Brain microvascular endothelial cell (primary cell): ENCODE data around the gene MAB21L3.

Source experiments
- DNase-seq: peaks from one replicate; pipeline ENCODE4 v3.0.0-alpha.2; 2020
- H3K27ac ChIP-seq: fragments of 250-450 bp; sonication (Bioruptor Pico); 2 replicates; pipeline ENCODE4 v1.5.1; 2020; ENCODE audit warnings: mild to moderate bottlenecking, moderate library complexity
- H3K27me3 ChIP-seq: fragments of 250-450 bp; sonication (Bioruptor Pico); replicated peaks from 2 replicates; pipeline ENCODE4 v1.5.1; 2020; ENCODE audit warnings: mild to moderate bottlenecking
- H3K36me3 ChIP-seq: fragments of 250-450 bp; sonication (Bioruptor Pico); replicated peaks from 2 replicates; pipeline ENCODE4 v1.5.1; 2020; ENCODE audit warnings: mild to moderate bottlenecking
- H3K4me3 ChIP-seq: 2 replicates; pipeline ENCODE4 v1.5.1; 2011; ENCODE audit warnings: low read depth, mild to moderate bottlenecking, control low read depth, low read length, moderate library complexity
- CTCF ChIP-seq: IDR thresholded peaks from 2 replicates; pipeline ENCODE4 v1.5.1; 2011; ENCODE audit warnings: low read depth, mild to moderate bottlenecking, moderate library complexity, low read length, control low read depth, inconsistent platforms; ENCODE audit errors: missing control alignments
- in situ Hi-C: cut with HindIII; loops from 2 replicates; pipeline ENCODE4 v1.10.0; 2017; ENCODE audit warnings: low sequenced_read_pairs, low pct_ligation_motif_present

Gene MAB21L3

GRCh38 chr1:116164150-116164549 lies 53.0 kb downstream of the MAB21L3 start:
- Histone ChIP-seq H3K27me3 (no peaks in the 10 kb centered on the region), H3K4me3 (no peak overlapping the region), H3K27ac (no peak overlapping the region), H3K36me3 (no peaks in the 10 kb centered on the region)
- no peak for TF ChIP-seq CTCF
- in situ Hi-C loops = loop anchor here (25.0 kb wide), 1 partner anchor 323 kb away; no protein-coding TSS in a partner anchor
- no peak for DNase-seq

- Histone ChIP-seq H3K27me3 (no peaks in the 10 kb centered on the region), H3K4me3 (no peak overlapping the region), H3K27ac (no peak overlapping the region), H3K36me3 (no peaks in the 10 kb centered on the region)
- DNase-seq = no peak
- in situ Hi-C loops = loop anchor here (25.0 kb wide), 1 partner anchor 323 kb away; no protein-coding TSS in a partner anchor
- TF ChIP-seq CTCF = no peak
Observed at GRCh38 chr1:116164604-116165368, 53.6 kb downstream of the MAB21L3 start.

- no peak overlapping the region for H3K27ac ChIP-seq
- H3K27me3 ChIP-seq = no peaks in the 10 kb centered on the region
- no peak for DNase-seq
- in situ Hi-C loops = loop anchor here (25.0 kb wide), 1 partner anchor 322 kb away; no protein-coding TSS in a partner anchor
- TF ChIP-seq CTCF = no peak
- H3K4me3 ChIP-seq = no peak overlapping the region
- no peaks in the 10 kb centered on the region for H3K36me3 ChIP-seq
Observed at GRCh38 chr1:116165572-116165971, 54.4 kb downstream of the MAB21L3 start.

GRCh38 chr1:116166011-116166571 lies 54.9 kb downstream of the MAB21L3 start:
- in situ Hi-C loops = loop anchor here (25.0 kb wide), 1 partner anchor 321 kb away; no protein-coding TSS in a partner anchor
- TF ChIP-seq CTCF = no peak
- H3K4me3 ChIP-seq = no peak overlapping the region
- no peak for DNase-seq
- H3K27ac ChIP-seq = no peak overlapping the region
- H3K36me3 ChIP-seq = no peaks in the 10 kb centered on the region
- no peaks in the 10 kb centered on the region for H3K27me3 ChIP-seq

- H3K4me3 ChIP-seq = no peak overlapping the region
- in situ Hi-C loops = loop anchor here (25.0 kb wide), 1 partner anchor 321 kb away; no protein-coding TSS in a partner anchor
- no peaks in the 10 kb centered on the region for H3K27me3 ChIP-seq
- TF ChIP-seq CTCF = no peak
- no peak overlapping the region for H3K27ac ChIP-seq
- DNase-seq = no peak
- H3K36me3 ChIP-seq = no peaks in the 10 kb centered on the region
Observed at GRCh38 chr1:116166655-116167054, 55.5 kb downstream of the MAB21L3 start.
